Measurements from ENCODE around the gene GUCY2D.

The GUCY2D gene

DNA sequence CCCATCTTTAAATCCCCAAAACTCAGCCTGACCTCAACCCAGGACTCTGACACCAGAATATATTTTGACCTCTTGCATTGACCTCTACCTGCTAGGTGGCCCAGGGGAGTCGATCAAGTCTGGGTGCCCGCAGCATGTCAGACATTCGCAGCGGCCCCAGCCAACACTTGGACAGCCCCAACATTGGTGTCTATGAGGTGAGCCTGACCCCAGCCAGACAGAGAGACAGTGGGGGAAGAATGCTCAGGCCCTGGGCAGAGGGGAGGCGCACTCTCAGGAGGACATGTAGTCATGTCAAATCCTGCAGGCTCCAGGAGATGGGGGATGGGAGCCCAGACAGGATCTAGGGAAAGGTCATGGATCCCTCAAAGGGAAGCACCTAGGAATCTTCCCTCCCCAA, 5.4 kb downstream of the GUCY2D start:
- DNase-seq (ENCODE audit: low read depth) = no peak
- TF ChIP-seq, protein P1, sequence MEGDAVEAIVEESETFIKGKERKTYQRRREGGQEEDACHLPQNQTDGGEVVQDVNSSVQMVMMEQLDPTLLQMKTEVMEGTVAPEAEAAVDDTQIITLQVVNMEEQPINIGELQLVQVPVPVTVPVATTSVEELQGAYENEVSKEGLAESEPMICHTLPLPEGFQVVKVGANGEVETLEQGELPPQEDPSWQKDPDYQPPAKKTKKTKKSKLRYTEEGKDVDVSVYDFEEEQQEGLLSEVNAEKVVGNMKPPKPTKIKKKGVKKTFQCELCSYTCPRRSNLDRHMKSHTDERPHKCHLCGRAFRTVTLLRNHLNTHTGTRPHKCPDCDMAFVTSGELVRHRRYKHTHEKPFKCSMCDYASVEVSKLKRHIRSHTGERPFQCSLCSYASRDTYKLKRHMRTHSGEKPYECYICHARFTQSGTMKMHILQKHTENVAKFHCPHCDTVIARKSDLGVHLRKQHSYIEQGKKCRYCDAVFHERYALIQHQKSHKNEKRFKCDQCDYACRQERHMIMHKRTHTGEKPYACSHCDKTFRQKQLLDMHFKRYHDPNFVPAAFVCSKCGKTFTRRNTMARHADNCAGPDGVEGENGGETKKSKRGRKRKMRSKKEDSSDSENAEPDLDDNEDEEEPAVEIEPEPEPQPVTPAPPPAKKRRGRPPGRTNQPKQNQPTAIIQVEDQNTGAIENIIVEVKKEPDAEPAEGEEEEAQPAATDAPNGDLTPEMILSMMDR (IDR thresholded peaks at IDR 0.05; ENCODE audit: control insufficient read depth, insufficient read depth, low read depth, low read length, missing control alignments) = no peak
- H3K4me3 ChIP-seq (ENCODE audit: control insufficient read depth, low read depth, low read length) = no peak overlapping the region

GRCh38 chr17:8012045-8012580, 9.7 kb downstream of the GUCY2D start:
- DNase-seq (ENCODE audit: low read depth) = no peak
- no peak overlapping the region for H3K4me3 ChIP-seq (ENCODE audit: control insufficient read depth, low read depth, low read length)
- TF ChIP-seq, protein P1 (IDR thresholded peaks at IDR 0.05; ENCODE audit: control insufficient read depth, insufficient read depth, low read depth, low read length, missing control alignments) = no peak

GRCh38 chr17:8012996-8013640, 10.7 kb downstream of the GUCY2D start:
- DNase-seq (ENCODE audit: low read depth) = no peak
- TF ChIP-seq, protein P1 (IDR thresholded peaks at IDR 0.05; ENCODE audit: control insufficient read depth, insufficient read depth, low read depth, low read length, missing control alignments) = no peak
- H3K4me3 ChIP-seq (ENCODE audit: control insufficient read depth, low read depth, low read length) = no peak overlapping the region

DNA sequence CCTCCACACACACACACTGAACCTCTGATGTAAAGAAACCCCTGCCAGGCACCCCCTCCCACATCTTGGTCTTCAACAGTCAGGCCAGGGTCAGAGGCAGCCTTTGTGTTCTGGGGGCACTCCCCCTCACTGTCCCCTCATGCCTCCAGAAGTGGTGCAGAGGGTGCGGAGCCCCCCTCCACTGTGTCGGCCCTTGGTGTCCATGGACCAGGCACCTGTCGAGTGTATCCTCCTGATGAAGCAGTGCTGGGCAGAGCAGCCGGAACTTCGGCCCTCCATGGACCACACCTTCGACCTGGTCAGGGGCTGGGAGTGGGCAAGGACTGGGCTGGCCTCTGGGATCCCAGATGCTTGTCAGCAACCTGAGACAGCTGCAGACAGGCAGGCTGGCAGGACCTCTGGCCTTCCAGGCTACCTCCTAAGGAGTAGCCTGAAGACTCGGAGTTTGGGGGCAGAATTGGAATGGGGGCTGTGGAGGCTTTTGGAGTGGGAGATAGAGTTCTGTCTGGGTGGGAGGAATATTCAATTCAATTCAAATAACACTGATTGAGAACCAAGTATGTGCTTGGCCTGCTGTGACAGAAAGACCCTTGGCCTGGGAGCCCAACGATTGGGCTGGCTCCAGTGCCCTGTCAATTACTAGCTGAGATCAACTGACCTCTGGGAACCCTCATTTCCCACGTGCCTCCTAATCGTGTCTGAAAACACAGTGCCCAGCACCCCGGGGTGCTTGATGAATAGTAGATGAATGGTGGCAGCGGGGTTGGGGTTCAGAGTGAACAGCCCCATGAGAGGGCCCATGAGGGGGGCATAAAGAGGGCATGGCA, 11.5 kb downstream of the GUCY2D start:
- DNase-seq (ENCODE audit: low read depth) = no peak
- no peak overlapping the region for H3K4me3 ChIP-seq (ENCODE audit: control insufficient read depth, low read depth, low read length)
- TF ChIP-seq, protein P1 (IDR thresholded peaks at IDR 0.05; ENCODE audit: control insufficient read depth, insufficient read depth, low read depth, low read length, missing control alignments) = no peak

GRCh38 chr17:8014558-8014850, 12.1 kb downstream of the GUCY2D start:
- TF ChIP-seq, protein P1 (IDR thresholded peaks at IDR 0.05; ENCODE audit: control insufficient read depth, insufficient read depth, low read depth, low read length, missing control alignments) = no peak
- DNase-seq (ENCODE audit: low read depth) = no peak
- no peak overlapping the region for H3K4me3 ChIP-seq (ENCODE audit: control insufficient read depth, low read depth, low read length)

DNA sequence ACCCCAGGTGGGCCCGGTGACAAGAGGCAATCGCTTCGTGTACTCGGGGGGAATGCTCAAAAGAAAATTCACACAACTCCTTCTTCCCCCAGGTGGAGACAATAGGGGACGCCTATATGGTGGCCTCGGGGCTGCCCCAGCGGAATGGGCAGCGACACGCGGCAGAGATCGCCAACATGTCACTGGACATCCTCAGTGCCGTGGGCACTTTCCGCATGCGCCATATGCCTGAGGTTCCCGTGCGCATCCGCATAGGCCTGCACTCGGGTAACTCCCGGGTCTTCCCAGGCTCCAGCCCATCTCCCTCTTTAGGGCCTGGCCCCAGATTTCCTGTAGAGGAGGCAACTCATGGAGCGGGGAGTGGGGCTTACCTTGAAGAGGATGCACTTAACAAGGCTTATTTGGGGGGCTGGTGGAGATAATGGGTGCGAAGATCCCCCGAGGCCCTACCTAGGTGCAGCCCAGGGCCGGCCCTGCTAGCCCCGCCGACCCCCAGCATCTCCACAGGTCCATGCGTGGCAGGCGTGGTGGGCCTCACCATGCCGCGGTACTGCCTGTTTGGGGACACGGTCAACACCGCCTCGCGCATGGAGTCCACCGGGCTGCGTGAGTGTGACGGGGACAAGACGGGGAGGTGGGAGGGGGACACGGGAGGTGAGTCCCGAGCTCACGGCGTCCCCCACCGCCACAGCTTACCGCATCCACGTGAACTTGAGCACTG, 13.0 kb downstream of the GUCY2D start:
- no peak overlapping the region for H3K4me3 ChIP-seq (ENCODE audit: control insufficient read depth, low read depth, low read length)
- DNase-seq (ENCODE audit: low read depth) = no peak
- TF ChIP-seq, protein P1 (IDR thresholded peaks at IDR 0.05; ENCODE audit: control insufficient read depth, insufficient read depth, low read depth, low read length, missing control alignments) = no peak
